ENCODE measurements around the gene RELN.

DNA sequence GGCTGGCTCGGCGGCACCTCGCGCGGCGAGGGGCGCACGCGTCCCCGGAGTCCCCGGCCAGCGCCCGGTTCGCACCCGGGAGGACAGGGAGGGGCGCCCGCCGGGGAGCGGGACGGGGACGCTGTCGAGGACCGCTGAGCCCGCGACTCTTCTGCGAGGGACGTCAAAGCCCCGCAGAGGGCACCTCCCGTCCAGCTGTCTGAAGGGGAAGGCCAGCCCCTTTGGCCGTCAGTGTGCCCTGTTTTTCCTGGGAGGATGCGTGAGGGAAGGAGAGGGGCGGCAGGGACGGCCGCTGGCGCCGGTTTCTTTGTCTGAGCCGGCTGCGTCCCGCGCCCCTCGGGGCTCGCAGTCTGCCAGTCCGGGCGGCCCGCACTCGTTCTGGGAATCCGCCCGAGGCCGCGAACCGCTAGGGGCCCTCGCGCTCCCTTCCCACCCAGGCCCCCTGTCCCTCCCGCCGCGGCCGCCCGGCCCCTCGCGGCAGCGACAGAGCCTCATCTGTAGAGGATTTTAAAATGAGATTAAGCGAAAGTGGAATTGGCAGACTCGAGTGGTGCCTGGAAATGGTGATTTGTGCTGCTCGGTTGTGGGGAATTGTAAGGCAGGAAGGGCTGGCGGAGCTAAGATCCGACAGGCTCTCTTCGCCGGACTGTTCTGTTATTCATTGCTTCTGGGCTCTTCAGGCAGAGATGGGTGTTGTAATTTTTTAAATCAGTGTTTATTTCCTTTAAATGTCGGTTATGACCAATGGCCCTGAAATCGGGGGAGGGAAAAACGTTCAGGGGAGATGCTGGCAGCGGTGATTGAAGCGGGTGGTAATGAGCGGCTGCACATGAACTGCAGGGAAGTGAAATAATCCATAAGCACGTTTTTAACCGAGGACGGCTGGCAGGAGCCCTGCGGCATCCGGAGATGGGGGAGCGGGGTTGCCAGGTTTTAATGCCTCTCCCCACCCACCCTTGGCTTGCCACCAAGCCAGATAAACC is 618 bp upstream of the RELN start:
- TF ChIP-seq, protein P1, sequence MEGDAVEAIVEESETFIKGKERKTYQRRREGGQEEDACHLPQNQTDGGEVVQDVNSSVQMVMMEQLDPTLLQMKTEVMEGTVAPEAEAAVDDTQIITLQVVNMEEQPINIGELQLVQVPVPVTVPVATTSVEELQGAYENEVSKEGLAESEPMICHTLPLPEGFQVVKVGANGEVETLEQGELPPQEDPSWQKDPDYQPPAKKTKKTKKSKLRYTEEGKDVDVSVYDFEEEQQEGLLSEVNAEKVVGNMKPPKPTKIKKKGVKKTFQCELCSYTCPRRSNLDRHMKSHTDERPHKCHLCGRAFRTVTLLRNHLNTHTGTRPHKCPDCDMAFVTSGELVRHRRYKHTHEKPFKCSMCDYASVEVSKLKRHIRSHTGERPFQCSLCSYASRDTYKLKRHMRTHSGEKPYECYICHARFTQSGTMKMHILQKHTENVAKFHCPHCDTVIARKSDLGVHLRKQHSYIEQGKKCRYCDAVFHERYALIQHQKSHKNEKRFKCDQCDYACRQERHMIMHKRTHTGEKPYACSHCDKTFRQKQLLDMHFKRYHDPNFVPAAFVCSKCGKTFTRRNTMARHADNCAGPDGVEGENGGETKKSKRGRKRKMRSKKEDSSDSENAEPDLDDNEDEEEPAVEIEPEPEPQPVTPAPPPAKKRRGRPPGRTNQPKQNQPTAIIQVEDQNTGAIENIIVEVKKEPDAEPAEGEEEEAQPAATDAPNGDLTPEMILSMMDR (IDR thresholded peaks at IDR 0.05): no peak
- no peak for TF ChIP-seq EP300 (IDR thresholded peaks at IDR 0.05)
